ENCODE data around the gene RNU4-1.

GRCh38 chr12:120276734-120277133 is 16.3 kb downstream of the RNU4-1 start:
- no peak for TF ChIP-seq POLR2A (IDR thresholded peaks at IDR 0.05)
- no peak for TF ChIP-seq CTCF (IDR thresholded peaks at IDR 0.05)

All from lower leg skin (tissue), 3 donors.